ENCODE results near the gene GNB1L. TPM values are rescaled to one million over a fixed set of nuclear protein-coding genes. Genes with fewer than 3 reads are reported as not detected.

GNB1L gene
- total RNA-seq, 1 donor from 2014 or later: 9.9 TPM

DNA sequence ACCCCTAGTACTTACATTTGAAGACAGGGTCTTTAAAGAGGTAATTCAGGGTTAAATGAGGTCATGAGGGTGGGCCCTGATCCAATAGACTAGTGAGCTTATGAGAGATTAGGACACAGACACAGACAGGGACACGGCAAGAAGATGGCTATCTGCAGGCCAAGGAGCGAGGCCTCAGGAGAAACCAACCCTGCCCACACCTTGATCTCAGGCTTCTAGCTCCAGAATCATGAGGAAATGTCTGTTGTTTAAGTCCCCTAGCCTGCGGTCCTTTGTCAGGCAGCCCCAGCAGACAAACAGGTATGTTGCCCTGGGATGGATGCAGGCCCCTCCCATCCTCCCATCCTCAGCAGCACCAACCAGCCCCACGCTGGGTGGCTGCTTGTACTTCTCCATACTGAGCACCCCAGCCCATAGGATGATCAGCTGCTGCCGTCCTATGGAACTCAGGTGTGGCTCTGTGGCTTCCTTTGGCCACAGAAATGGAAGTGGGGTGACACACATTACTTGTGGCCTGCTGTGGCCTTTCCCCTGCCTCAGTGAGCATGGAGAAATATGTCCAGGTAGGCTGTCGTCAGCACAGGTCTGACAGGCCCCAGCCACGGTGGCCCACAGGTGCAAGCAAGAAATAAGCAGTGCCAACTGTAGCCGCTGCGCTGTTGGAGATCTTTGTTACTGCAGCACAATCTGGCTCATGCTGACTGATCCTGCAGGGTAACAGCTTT, 7.9 kb downstream of the GNB1L start:
- H3K4me1 Mint-ChIP-seq: peaks cover 69% of the 10 kb centered on the region
- H3K27me3 Mint-ChIP-seq (ENCODE audit: low read depth): no peaks in the 10 kb centered on the region
- peaks cover 10% of the 10 kb centered on the region for H3K36me3 Mint-ChIP-seq
- TF ChIP-seq, protein P1, sequence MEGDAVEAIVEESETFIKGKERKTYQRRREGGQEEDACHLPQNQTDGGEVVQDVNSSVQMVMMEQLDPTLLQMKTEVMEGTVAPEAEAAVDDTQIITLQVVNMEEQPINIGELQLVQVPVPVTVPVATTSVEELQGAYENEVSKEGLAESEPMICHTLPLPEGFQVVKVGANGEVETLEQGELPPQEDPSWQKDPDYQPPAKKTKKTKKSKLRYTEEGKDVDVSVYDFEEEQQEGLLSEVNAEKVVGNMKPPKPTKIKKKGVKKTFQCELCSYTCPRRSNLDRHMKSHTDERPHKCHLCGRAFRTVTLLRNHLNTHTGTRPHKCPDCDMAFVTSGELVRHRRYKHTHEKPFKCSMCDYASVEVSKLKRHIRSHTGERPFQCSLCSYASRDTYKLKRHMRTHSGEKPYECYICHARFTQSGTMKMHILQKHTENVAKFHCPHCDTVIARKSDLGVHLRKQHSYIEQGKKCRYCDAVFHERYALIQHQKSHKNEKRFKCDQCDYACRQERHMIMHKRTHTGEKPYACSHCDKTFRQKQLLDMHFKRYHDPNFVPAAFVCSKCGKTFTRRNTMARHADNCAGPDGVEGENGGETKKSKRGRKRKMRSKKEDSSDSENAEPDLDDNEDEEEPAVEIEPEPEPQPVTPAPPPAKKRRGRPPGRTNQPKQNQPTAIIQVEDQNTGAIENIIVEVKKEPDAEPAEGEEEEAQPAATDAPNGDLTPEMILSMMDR (IDR thresholded peaks at IDR 0.05; ENCODE audit: unreplicated experiment): no peak
- no peak overlapping the region for H3K27ac Mint-ChIP-seq
- H3K4me3 Mint-ChIP-seq: no peak overlapping the region
- no peak for DNase-seq (ENCODE audit: low spot score in 2 of 2, unreplicated experiment in 2 of 2)
- no peaks in the 10 kb centered on the region for H3K9me3 Mint-ChIP-seq

DNA sequence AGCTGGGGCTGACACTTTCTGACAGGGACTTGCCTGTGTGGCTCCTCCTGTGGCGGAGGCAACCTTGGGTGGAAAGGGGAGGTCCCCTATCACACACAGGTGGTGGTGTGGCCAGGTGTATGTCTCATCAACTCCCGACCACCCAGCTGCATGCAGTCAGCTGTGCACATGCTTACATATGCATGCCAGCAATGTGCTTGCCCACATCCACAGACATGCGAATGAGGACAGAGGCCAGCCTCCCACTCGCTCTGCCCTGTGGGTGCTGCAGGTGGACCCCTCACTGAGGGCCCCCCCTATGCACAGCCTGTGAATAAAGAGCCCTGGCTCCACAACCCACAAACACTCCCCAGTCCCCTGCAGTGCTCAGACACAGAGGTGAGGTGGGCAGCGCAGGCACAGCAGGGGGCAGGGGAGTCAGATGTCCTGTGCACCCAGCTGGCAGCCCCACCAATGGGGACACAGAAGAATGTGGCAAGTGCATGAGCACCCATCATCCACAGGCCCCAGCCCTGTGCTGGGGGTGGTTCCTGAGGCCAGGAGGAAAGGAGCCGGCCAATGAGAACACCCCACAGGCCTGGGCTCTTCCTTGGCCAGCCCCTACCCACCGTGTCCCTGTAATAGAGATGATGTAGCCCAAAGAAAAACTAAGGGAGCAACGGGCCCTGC, 9.5 kb downstream of the GNB1L start:
- TF ChIP-seq, protein P1 (IDR thresholded peaks at IDR 0.05; ENCODE audit: unreplicated experiment): no peak
- Mint-ChIP-seq H3K27me3 (ENCODE audit: low read depth) (no peaks in the 10 kb centered on the region), H3K27ac (no peak overlapping the region)

DNA sequence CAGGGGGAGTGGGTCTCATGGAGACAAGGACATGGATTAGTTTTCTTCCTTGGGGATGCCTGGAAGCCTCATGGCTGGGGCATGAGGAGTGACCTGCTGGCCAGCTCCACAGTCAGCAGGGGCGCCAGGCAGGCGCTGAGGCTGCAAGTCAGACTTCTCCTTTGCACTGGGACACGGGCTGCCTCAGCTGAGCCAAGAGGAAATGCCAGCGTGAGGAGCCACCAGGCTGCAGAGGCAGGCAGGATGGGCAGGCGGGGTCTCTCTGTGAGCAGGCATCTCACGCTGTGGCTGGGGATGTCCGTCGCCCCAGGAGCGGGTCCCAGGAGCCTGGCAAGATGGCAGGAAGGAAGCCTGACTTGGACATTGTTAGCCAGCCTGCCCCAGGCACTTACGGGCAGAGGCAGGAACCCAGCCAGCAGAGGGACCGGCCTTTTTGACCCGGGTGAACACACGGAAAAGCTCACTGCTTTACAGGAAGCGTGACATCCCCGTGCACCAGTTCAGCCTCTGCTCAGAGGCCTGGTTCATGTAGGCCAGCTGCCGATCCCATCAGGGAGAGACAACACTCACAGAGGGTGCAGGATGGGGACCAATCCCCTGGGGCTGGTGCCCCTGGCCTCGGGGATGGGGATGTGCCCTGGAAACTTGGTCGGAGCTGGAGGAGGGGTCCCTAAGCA, 10.2 kb downstream of the GNB1L start:
- no peak overlapping the region for H3K4me3 Mint-ChIP-seq

More for the DNA sequence above, 9.5 kb downstream of the GNB1L start:
- peaks cover 5% of the 10 kb centered on the region for H3K36me3 Mint-ChIP-seq
- DNase-seq (ENCODE audit: low spot score in 2 of 2, unreplicated experiment in 2 of 2): no peak
- no peaks in the 10 kb centered on the region for H3K9me3 Mint-ChIP-seq
- H3K4me1 Mint-ChIP-seq: peaks cover 64% of the 10 kb centered on the region
- no peak overlapping the region for H3K4me3 Mint-ChIP-seq

DNA sequence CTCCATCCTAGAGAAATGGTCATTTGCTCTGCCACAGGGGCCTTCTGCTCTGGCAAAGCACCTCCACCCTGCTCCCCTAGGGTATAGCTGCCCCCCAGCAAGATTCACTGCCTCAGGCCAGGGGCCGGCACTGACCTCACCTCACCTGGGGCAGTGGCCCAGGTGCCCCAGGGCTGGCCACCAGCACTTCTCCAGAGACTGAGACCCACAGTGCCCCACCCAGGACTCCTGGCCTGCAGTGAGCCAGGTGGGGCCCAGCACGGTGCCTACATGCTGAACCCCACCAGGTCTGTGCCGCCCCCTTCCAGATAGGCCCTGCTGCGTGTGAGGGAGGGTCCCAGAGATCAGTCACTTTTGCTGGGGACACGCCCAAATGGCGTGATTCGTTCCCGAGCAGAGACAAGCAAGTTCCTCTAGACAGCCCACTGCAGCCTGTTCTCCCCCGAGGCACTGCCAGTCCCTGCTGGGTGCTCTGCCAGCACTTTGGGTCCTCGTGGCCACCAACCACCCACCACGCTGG, 10.8 kb downstream of the GNB1L start:
- Mint-ChIP-seq H3K27ac (no peak overlapping the region), H3K9me3 (no peaks in the 10 kb centered on the region)
- no peak for DNase-seq (ENCODE audit: low spot score in 2 of 2, unreplicated experiment in 2 of 2)

More for the DNA sequence above, 10.2 kb downstream of the GNB1L start:
- TF ChIP-seq, protein P1 (IDR thresholded peaks at IDR 0.05; ENCODE audit: unreplicated experiment): no peak
- Mint-ChIP-seq H3K27ac (no peak overlapping the region), H3K9me3 (no peaks in the 10 kb centered on the region), H3K36me3 (peaks cover under 1% of the 10 kb centered on the region), H3K27me3 (ENCODE audit: low read depth) (no peaks in the 10 kb centered on the region), H3K4me1 (peaks cover 60% of the 10 kb centered on the region)
- DNase-seq (ENCODE audit: low spot score in 2 of 2, unreplicated experiment in 2 of 2): no peak

More for the DNA sequence above, 10.8 kb downstream of the GNB1L start:
- H3K4me3 Mint-ChIP-seq: no peak overlapping the region
- H3K27me3 Mint-ChIP-seq (ENCODE audit: low read depth): no peaks in the 10 kb centered on the region
- TF ChIP-seq, protein P1 (IDR thresholded peaks at IDR 0.05; ENCODE audit: unreplicated experiment): no peak
- no peaks in the 10 kb centered on the region for H3K36me3 Mint-ChIP-seq
- peaks cover 57% of the 10 kb centered on the region for H3K4me1 Mint-ChIP-seq

Data from mesothelial cell of epicardium (in vitro differentiated cells).